Heart left ventricle (tissue), 16 donors: Measurements from ENCODE around the gene ALPL. TPM values are rescaled to one million over a fixed set of nuclear protein-coding genes. Genes with fewer than 3 reads are reported as not detected.

Source experiments
- ATAC-seq, 4 donors: fragments of 200-7000 bp; cut with Tn5 transposase; one replicate each; pipeline ENCODE4 v1.9.1; 2020 to 2022; ENCODE audit warnings: moderate library complexity in 4 of 4, mild to moderate bottlenecking in 3 of 4, moderate number of reproducible peaks in 1 of 4
- DNase-seq, 5 donors: peaks; one replicate each; pipeline ENCODE4 v3.0.0-alpha.2; 2020
- H3K27ac ChIP-seq, 12 donors: fragments of 200-600 bp; sonication (generic) in 4 of 12; one replicate each; pipeline versions ENCODE4 v1.5.0 to v1.8.0; 2016 to 2022; ENCODE audit warnings: mild to moderate bottlenecking in 2 of 12
- H3K27me3 ChIP-seq, 9 donors: fragments of 200-600 bp; sonication (generic) in 2 of 9; one replicate each; pipeline versions ENCODE4 v1.5.1 to v1.8.0; 2016 to 2022; ENCODE audit warnings: mild to moderate bottlenecking in 3 of 9
- H3K36me3 ChIP-seq, 9 donors: fragments of 200-600 bp; sonication (generic) in 2 of 9; one replicate each; pipeline versions ENCODE4 v1.5.0 to v1.8.0; 2018 to 2022; ENCODE audit warnings: mild to moderate bottlenecking in 2 of 9
- H3K4me1 ChIP-seq, 12 donors: fragments of 200-600 bp; sonication (generic) in 4 of 12; one replicate each; pipeline versions ENCODE4 v1.5.0 to v1.8.0; 2016 to 2022; ENCODE audit warnings: mild to moderate bottlenecking in 3 of 12
- H3K4me3 ChIP-seq, 12 donors: fragments of 200-600 bp; sonication (generic) in 4 of 12; one replicate each; pipeline versions ENCODE4 v1.5.0 to v1.8.0; 2017 to 2022; ENCODE audit warnings: mild to moderate bottlenecking in 9 of 12, moderate library complexity in 4 of 12
- H3K9me3 ChIP-seq, 12 donors: fragments of 200-600 bp; sonication (generic) in 4 of 12; one replicate each; pipeline versions ENCODE4 v1.5.0 to v1.8.0; 2016 to 2022; ENCODE audit warnings: mild to moderate bottlenecking in 1 of 12
- POLR2A ChIP-seq, 2 donors: fragments of 450-650 bp; IDR thresholded peaks; one replicate each; pipeline ENCODE4 v1.6.1; 2017; ENCODE audit warnings: antibody characterized with exemption in 2 of 2, mild to moderate bottlenecking in 2 of 2, moderate library complexity in 2 of 2
- WGBS, 4 donors: extraction: QIAGEN DNeasy Blood & Tissue Kit in 2 of 4; methylation state at CpG; one replicate each; pipeline versions ENCODE4 v1.1.5 to v1.1.7; 2013 to 2018; 5-methylcytosine and 5-hydroxymethylcytosine counted together
- intact Hi-C, 10 donors: fragments of 100-400 bp; cut with DNase I; formaldehyde crosslinking; loops; one replicate each; pipeline versions ENCODE4 v1.11.1 to v1.14.2; 2022
- polyA plus RNA-seq, 2 donors: library from polyadenylated mRNA; stranded (reverse); fragments of 200-250 nt; gene quantifications; one replicate each; pipeline ENCODE4 v1.2.3, GENCODE V29; 2013
- total RNA-seq, 9 donors: library from RNA; depleted of rRNA in 2 of 9; stranded (reverse); fragments of >200 nt in 2 of 9; fragmentation: NEBNext Ultra II Directional in 3 of 9; extraction: Animal tissue kit (Norgen Biotek cat#: 25700) in 3 of 9; gene quantifications; one replicate each; pipeline versions ENCODE4 v1.1.0 to v1.2.4, GENCODE V29; 2016 to 2023
- TF ChIP-seq, protein P1 (sequence below), 12 donors: fragments of 200-600 bp; sonication (generic) in 4 of 12; IDR thresholded peaks; one replicate each; pipeline versions ENCODE4 v1.5.0 to v1.8.0; 2018 to 2022; ENCODE audit warnings: antibody characterized with exemption in 12 of 12, mild to moderate bottlenecking in 5 of 12
- donor health status: ischemic (EF 13 %, LVEDD 7.1; RV severe dilation, severe dysfunction).
- donor health status: healthy with polysubstance abuse.
- donor health status: DM: no; HTN: yes; CAD: no.
- donor health status: DM: no; HTN: no; CAD: no.
- donor health status: ischemic (EF 25% LVEDD 6.9; RV normal size, moderate dysfunction).
- donor health status: ischemic (EF 25% LVEDD 5.7; RV mildly dilated, moderate dysfunction).
- donor health status: healthy.
- donor health status: DM: yes; HTN: yes; CAD: no.
- donor health status: ischemic (EF 35%, LVEDD 5.7; RV mildly dilated, moderate dysfunction).
- donor health status: nonischemic (EF 11% LVEDD 7.7; RV severe dilation, severe dysfunction).
- donor health status: DM: yes; HTN: yes; CAD: no.
- donor health status: PGD.
- donor health status: ischemic (EF 29% LVEDD 5.4; RV normal size, mild dysfunction).
- donor health status: nonischemic (EF 23%, LVEDD 6.1; RV moderate dilation, normal function).

Gene ALPL
- total and polyA plus RNA-seq, 11 donors = 6.3 to 45.8 (median 12.3) TPM

DNA sequence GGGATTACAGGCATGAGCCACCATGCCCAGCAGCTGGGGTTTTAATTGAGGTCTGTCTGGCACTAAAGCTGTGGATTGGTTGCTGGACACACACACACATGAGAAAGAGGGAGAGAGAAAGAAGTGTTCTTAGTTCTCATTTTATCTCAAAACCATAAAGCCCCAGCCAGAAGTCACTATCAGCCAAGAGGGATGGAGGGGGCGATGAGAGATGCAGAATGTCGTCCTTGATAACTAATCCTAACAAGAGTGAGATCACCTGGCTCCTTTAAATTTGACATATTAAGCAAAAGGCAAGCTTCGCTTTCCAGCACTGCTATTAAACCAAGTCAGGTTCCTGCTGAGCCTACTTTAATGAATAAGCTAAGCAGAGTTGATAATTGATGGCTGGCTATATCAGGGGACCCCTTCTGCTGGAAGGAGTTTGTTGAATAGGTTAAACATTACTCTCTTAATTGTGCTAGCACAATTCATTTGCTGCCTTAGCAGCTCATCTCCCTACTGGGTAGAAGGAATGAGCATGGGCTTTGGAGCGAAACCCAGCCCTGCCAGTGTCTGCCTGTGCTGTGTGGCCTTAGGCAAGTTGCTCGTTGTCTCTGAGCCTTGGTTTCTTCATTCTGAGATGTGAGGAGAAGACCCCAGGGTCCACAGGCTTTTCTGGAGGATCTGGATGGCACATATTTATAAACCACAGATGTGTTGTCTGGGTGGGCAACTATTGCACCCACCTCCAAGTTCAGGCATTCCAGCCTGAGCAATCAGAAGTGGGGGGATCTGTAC is 50.8 kb downstream of the ALPL start:
- H3K36me3 ChIP-seq = no peaks in the 10 kb centered on the region
- no peak for DNase-seq
- no peaks in the 10 kb centered on the region for H3K4me1 ChIP-seq
- H3K27ac ChIP-seq = no peak overlapping the region
- TF ChIP-seq POLR2A (IDR thresholded peaks at IDR 0.05) = no peak
- TF ChIP-seq, protein P1, sequence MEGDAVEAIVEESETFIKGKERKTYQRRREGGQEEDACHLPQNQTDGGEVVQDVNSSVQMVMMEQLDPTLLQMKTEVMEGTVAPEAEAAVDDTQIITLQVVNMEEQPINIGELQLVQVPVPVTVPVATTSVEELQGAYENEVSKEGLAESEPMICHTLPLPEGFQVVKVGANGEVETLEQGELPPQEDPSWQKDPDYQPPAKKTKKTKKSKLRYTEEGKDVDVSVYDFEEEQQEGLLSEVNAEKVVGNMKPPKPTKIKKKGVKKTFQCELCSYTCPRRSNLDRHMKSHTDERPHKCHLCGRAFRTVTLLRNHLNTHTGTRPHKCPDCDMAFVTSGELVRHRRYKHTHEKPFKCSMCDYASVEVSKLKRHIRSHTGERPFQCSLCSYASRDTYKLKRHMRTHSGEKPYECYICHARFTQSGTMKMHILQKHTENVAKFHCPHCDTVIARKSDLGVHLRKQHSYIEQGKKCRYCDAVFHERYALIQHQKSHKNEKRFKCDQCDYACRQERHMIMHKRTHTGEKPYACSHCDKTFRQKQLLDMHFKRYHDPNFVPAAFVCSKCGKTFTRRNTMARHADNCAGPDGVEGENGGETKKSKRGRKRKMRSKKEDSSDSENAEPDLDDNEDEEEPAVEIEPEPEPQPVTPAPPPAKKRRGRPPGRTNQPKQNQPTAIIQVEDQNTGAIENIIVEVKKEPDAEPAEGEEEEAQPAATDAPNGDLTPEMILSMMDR (IDR thresholded peaks at IDR 0.05) = no peak
- no peak for ATAC-seq
- H3K4me3 ChIP-seq = no peak overlapping the region
- no peaks in the 10 kb centered on the region for H3K27me3 ChIP-seq
- 81 to 85% (median 84%) methylated on average over 5 of the region's 5 CpGs for WGBS, 4 donors
- intact Hi-C loops = no loop called here
- no peaks in the 10 kb centered on the region for H3K9me3 ChIP-seq

DNA sequence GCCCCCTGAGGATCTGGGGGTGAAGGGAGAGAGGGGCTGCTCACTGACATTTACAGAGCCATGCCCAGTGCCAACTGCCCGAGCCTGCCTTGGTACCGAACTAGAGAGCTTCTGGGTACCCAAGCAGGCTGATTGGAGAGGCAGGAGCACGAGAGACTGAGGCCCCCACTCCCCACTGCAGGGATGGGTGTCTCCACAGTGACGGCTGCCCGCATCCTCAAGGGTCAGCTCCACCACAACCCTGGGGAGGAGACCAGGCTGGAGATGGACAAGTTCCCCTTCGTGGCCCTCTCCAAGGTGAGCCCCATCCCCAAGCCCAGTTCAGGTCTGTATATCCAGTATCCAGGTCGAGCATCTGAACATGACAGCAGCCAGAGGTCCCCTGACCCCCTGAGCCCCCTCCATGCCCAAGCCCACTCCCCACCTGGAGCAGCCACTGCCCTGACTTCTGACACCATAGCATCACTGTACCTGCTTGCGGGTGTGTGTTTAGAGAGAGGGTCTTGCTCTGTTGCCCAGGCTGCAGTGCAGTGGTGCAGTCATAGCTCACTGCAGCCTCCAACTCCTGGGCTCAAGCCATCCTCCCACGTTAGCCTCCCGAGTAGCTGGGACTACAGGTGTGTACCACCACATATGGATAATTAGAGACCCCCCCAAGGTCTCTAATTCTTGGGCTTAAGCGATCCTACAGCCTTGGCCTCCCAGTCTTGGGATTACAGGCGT is 51.9 kb downstream of the ALPL start:
- intact Hi-C loops = no loop called here
- H3K36me3 ChIP-seq = no peaks in the 10 kb centered on the region
- DNase-seq = peak in 1 of 5 donors; percentile 9

DNA sequence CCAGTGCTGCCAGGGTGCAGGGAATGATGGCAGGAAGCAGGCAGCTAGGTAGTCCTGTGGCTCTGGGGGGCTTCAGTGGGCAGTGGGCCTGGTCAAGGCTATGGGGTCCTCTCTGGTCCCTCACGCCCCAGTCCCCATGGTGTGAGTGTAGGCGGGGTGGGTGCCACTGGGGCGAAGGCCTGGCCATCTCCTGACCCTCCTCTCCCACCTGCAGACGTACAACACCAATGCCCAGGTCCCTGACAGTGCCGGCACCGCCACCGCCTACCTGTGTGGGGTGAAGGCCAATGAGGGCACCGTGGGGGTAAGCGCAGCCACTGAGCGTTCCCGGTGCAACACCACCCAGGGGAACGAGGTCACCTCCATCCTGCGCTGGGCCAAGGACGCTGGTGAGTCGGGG is 53.7 kb downstream of the ALPL start:
- H3K27ac ChIP-seq = no peak overlapping the region
- 94 to 96% (median 95%) methylated on average over 4 to 15 of the region's 15 CpGs for WGBS, 4 donors

More for the DNA sequence above, 51.9 kb downstream of the ALPL start:
- Histone ChIP-seq H3K9me3 (no peaks in the 10 kb centered on the region), H3K27ac (no peak overlapping the region), H3K4me1 (no peaks in the 10 kb centered on the region), H3K27me3 (no peaks in the 10 kb centered on the region), H3K4me3 (no peak overlapping the region)
- TF ChIP-seq, protein P1 (IDR thresholded peaks at IDR 0.05) = no peak
- TF ChIP-seq POLR2A (IDR thresholded peaks at IDR 0.05) = no peak
- no peak for ATAC-seq
- 91 to 98% (median 92%) methylated on average over 11 to 12 of the region's 12 CpGs for WGBS, 4 donors

DNA sequence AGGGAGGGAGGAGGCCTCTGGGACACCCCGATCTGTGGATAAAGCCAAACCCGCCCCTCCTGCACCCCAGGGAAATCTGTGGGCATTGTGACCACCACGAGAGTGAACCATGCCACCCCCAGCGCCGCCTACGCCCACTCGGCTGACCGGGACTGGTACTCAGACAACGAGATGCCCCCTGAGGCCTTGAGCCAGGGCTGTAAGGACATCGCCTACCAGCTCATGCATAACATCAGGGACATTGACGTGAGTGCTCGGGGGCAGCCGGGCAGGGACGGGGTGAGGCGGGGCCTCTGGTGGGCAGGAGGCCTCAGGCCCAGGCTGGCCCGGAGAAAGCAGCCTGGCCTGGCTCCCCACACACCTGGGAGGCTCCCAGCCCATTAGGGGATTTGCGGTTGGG is 54.7 kb downstream of the ALPL start:
- Histone ChIP-seq H3K9me3 (no peaks in the 10 kb centered on the region), H3K4me3 (no peak overlapping the region), H3K4me1 (peaks cover 0 to 5% (median 0%) of the 10 kb centered on the region in 12 donors), H3K36me3 (no peaks in the 10 kb centered on the region), H3K27ac (no peak overlapping the region), H3K27me3 (no peaks in the 10 kb centered on the region)
- TF ChIP-seq POLR2A (IDR thresholded peaks at IDR 0.05) = no peak
- TF ChIP-seq, protein P1 (IDR thresholded peaks at IDR 0.05) = no peak
- intact Hi-C loops = no loop called here
- WGBS, 4 donors = 83 to 96% (median 91%) methylated on average over 2 to 17 of the region's 17 CpGs
- ATAC-seq = no peak
- DNase-seq = no peak

More for the DNA sequence above, 53.7 kb downstream of the ALPL start:
- Histone ChIP-seq H3K4me1 (peaks cover 0 to 3% (median 0%) of the 10 kb centered on the region in 12 donors), H3K27me3 (no peaks in the 10 kb centered on the region), H3K4me3 (no peak overlapping the region), H3K36me3 (no peaks in the 10 kb centered on the region), H3K9me3 (no peaks in the 10 kb centered on the region)
- TF ChIP-seq, protein P1 (IDR thresholded peaks at IDR 0.05) = no peak
- no peak for TF ChIP-seq POLR2A (IDR thresholded peaks at IDR 0.05)
- DNase-seq (peak in 1 of 5 donors; percentile 7), ATAC-seq (no peak)
- intact Hi-C loops = no loop called here
